Mammary epithelial cell (primary cell): ENCODE measurements around the gene MLEC.

Experiments
- CTCF ChIP-seq, 2 donors: IDR thresholded peaks in 1 of 2; conservative IDR thresholded peaks in 1 of 2; 2 replicates each; pipeline ENCODE4 v1.5.1; 2011 to 2012; ENCODE audit warnings: inconsistent platforms in 2 of 2, low read length in 2 of 2, mild to moderate bottlenecking in 2 of 2, control low read depth in 1 of 2, low read depth in 1 of 2; ENCODE audit not compliant: insufficient read depth in 1 of 2; ENCODE audit errors: extremely low read depth in 1 of 2
- EZH2 ChIP-seq: IDR thresholded peaks from 2 replicates; pipeline ENCODE4 v1.6.1; 2012; ENCODE audit warnings: low read length, inconsistent platforms, borderline replicate concordance

GRCh38 chr12:120651821-120652220, 35.1 kb upstream of the MLEC start:
- TF ChIP-seq CTCF (conservative IDR thresholded peaks at IDR 0.05 in 1 of 2, IDR thresholded peaks at IDR 0.05 in 1 of 2; ENCODE audit: extremely low read depth in 1 of 2, insufficient read depth in 1 of 2, low read depth in 1 of 2, low read length in 2 of 2) (no peak), EZH2 (no peak)
